ENCODE results near the gene PTPN4. TPM values are rescaled to one million over a fixed set of nuclear protein-coding genes. Genes with fewer than 3 reads are reported as not detected.

The PTPN4 gene, protein sequence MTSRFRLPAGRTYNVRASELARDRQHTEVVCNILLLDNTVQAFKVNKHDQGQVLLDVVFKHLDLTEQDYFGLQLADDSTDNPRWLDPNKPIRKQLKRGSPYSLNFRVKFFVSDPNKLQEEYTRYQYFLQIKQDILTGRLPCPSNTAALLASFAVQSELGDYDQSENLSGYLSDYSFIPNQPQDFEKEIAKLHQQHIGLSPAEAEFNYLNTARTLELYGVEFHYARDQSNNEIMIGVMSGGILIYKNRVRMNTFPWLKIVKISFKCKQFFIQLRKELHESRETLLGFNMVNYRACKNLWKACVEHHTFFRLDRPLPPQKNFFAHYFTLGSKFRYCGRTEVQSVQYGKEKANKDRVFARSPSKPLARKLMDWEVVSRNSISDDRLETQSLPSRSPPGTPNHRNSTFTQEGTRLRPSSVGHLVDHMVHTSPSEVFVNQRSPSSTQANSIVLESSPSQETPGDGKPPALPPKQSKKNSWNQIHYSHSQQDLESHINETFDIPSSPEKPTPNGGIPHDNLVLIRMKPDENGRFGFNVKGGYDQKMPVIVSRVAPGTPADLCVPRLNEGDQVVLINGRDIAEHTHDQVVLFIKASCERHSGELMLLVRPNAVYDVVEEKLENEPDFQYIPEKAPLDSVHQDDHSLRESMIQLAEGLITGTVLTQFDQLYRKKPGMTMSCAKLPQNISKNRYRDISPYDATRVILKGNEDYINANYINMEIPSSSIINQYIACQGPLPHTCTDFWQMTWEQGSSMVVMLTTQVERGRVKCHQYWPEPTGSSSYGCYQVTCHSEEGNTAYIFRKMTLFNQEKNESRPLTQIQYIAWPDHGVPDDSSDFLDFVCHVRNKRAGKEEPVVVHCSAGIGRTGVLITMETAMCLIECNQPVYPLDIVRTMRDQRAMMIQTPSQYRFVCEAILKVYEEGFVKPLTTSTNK
- 71.6 TPM for total RNA-seq

GRCh38 chr2:119759451-119760236 is at the start of gene PTPN4:
TSS of gene PTPN4 (plus strand) at chr2:119759922. CDS start at chr2:119809854, 49,932 bp downstream.

GRCh38 chr2:120012771-120013596 is 253.3 kb downstream of the PTPN4 start, which contains the start of gene EPB41L5:
TSS of gene EPB41L5 (plus strand) at chr2:120013077. CDS start at chr2:120019085, 6,008 bp downstream.

Other genes starting within 250 kb of the PTPN4 start
- 3.7 TPM for gene SCTR, start 235.4 kb upstream of the PTPN4 start, total RNA-seq
- 15.8 TPM for gene CFAP221, start 215.5 kb upstream of the PTPN4 start, total RNA-seq
- 21.4 TPM for gene TMEM177, start 80.7 kb upstream of the PTPN4 start, total RNA-seq

All from metanephros (tissue), 1 donor.